GM12878 (cell line): Measurements from ENCODE around the gene LDLRAD4. TPM values are rescaled to one million over a fixed set of nuclear protein-coding genes. Genes with fewer than 3 reads are reported as not detected.
A peak's percentile ranks its signal among the peaks of the same experiment; 100 is the strongest.

Source experiments
- ATF3 ChIP-seq: IDR thresholded peaks from 2 replicates; pipeline ENCODE4 v1.6.1; 2011; ENCODE audit warnings: low read depth, mild to moderate bottlenecking, low read length, moderate library complexity, borderline replicate concordance; ENCODE audit errors: extremely low read depth
- ATF7 ChIP-seq: fragments of 450-650 bp; IDR thresholded peaks from 2 replicates; pipeline ENCODE4 v1.6.1; 2016; ENCODE audit warnings: low read depth, mild to moderate bottlenecking
- BACH1 ChIP-seq: fragments of 450-650 bp; IDR thresholded peaks from 2 replicates; pipeline ENCODE4 v1.6.1; 2017; ENCODE audit warnings: mild to moderate bottlenecking, borderline replicate concordance
- CEBPZ ChIP-seq: fragments of 150-350 bp; IDR thresholded peaks from 2 replicates; pipeline ENCODE4 v1.6.1; 2016; ENCODE audit warnings: low read depth, low read length
- EED ChIP-seq: sonication (generic); IDR thresholded peaks from 2 replicates; pipeline ENCODE4 v1.6.1; 2016; ENCODE audit warnings: antibody characterized with exemption, low read depth
- ELK1 ChIP-seq: IDR thresholded peaks from 2 replicates; pipeline ENCODE4 v1.6.1; 2012; ENCODE audit warnings: low read depth, low read length, improper control_type of control experiment
- HSF1 ChIP-seq: fragments of 150-350 bp; IDR thresholded peaks from 2 replicates; pipeline ENCODE4 v1.6.1; 2014; ENCODE audit warnings: mild to moderate bottlenecking, low read depth, low read length
- IRF4 ChIP-seq: IDR thresholded peaks from 2 replicates; pipeline ENCODE4 v1.6.1; 2011; ENCODE audit warnings: low read depth, low read length
- MXI1 ChIP-seq: fragments of 150-350 bp; IDR thresholded peaks from 2 replicates; pipeline ENCODE4 v1.6.1; 2011; ENCODE audit warnings: low read depth, mild to moderate bottlenecking, inconsistent platforms, low read length, improper control_type of control experiment
- NFXL1 ChIP-seq: fragments of 450-650 bp; IDR thresholded peaks from 2 replicates; pipeline ENCODE4 v1.6.1; 2017; ENCODE audit warnings: antibody characterized with exemption, mild to moderate bottlenecking, borderline replicate concordance
- RELB ChIP-seq: fragments of 450-650 bp; IDR thresholded peaks from 2 replicates; pipeline ENCODE4 v1.6.1; 2017; ENCODE audit warnings: low read depth, mild to moderate bottlenecking, moderate library complexity
- SREBF2 ChIP-seq: IDR thresholded peaks from 2 replicates; pipeline ENCODE4 v1.6.1; 2012; ENCODE audit warnings: mild to moderate bottlenecking, low read length
- TCF3 ChIP-seq: IDR thresholded peaks from 2 replicates; pipeline ENCODE4 v1.6.1; 2012; ENCODE audit warnings: low read depth, mild to moderate bottlenecking, low read length, borderline replicate concordance; ENCODE audit not compliant: insufficient read depth
- TCF7 ChIP-seq: IDR thresholded peaks from 2 replicates; pipeline ENCODE4 v1.6.1; 2014; ENCODE audit warnings: antibody characterized with exemption, borderline replicate concordance
- YBX1 ChIP-seq: fragments of 450-650 bp; IDR thresholded peaks from 2 replicates; pipeline ENCODE4 v1.6.1; 2016; ENCODE audit warnings: antibody characterized with exemption
- ZBTB4 ChIP-seq: fragments of 450-650 bp; formaldehyde crosslinking; IDR thresholded peaks from 2 replicates; pipeline ENCODE4 v1.4.0; 2022; ENCODE audit warnings: mild to moderate bottlenecking, moderate library complexity
- ZNF24 ChIP-seq: fragments of 450-650 bp; IDR thresholded peaks from 2 replicates; pipeline ENCODE4 v1.6.1; 2017; ENCODE audit warnings: antibody characterized with exemption, mild to moderate bottlenecking
- polyA plus RNA-seq, 11 experiments: library from polyadenylated mRNA; depleted of rRNA in 4 of 11; unstranded in 6 of 11; stranded (reverse) in 5 of 11; fragments of >200 nt; fragmentation: Nextera tagmentation in 4 of 11; fragmentation: Illumina TruSeq in 1 of 11; extraction: Ambion mirVana in 4 of 11; extraction: Trizol in 1 of 11; gene quantifications; 1 replicate in 1 of 11; 2 replicates in 10 of 11; pipeline versions ENCODE4 v1.2.1 to v1.2.3, GENCODE V29; 2011 to 2016; ENCODE audit warnings: inconsistent platforms in 2 of 11, missing spikeins in 2 of 11, low read depth in 1 of 11
- total RNA-seq, 4 experiments: library from RNA; depleted of rRNA in 3 of 4; stranded (reverse); fragments of >200 nt in 3 of 4; fragmentation: Illumina TruSeq in 1 of 4; extraction: Trizol in 1 of 4; gene quantifications; 2 replicates each; pipeline versions ENCODE4 v1.2.1 to v1.2.3, GENCODE V29; 2013 to 2021

LDLRAD4 gene
- total and polyA plus RNA-seq, 10 of the 15 experiments (the other 5 are each of a cell fraction or from before 2014, with no cell fraction given) = 2.7 to 16.8 (median 11.2) TPM

GRCh38 chr18:13464432-13465123 lies 246.0 kb downstream of the LDLRAD4 start (continued):
- TF ChIP-seq RELB (no peak), TCF3 (0 out of 2 replicates have a peak, but pooled peaks have one; percentile 20), TCF7 (no peak), BACH1 (no peak), EED (peak; percentile 89), ATF3 (no peak), CEBPZ (no peak), IRF4 (no peak), NFXL1 (no peak), ZBTB4 (CRISPR knock-in tag) (no peak), ATF7 (no peak), SREBF2 (no peak), ZNF24 (no peak), ELK1 (no peak), YBX1 (no peak), MXI1 (no peak), HSF1 (no peak)
